IMR-90 (cell line): Measurements from ENCODE around the gene KCNH2. TPM values are rescaled to one million over a fixed set of nuclear protein-coding genes. Genes with fewer than 3 reads are reported as not detected.

Experiments
- ATAC-seq: fragments of 200-7000 bp; cut with Tn5 transposase; 2 replicates; pipeline ENCODE4 v1.9.1; 2020; ENCODE audit warnings: low read depth, mild to moderate bottlenecking, moderate library complexity
- BruUV-seq: library from RNA; stranded (reverse); fragments of 400-500 nt; replicated peaks from 2 replicates; lab custom pipeline; 2021; lab: Mats Ljungman, UMichigan
- CTCF ChIA-PET: fragments of 300-600 bp; formaldehyde crosslinking; extraction: SDS; loops from one replicate; lab custom pipeline; 2021; ENCODE audit warnings: antibody characterized with exemption; lab: Yijun Ruan, JAX
- POLR2A ChIA-PET: fragments of 300-600 bp; sonication (Branson Sonifier 250); formaldehyde crosslinking; loops from one replicate; lab custom pipeline; 2022; ENCODE audit warnings: antibody characterized with exemption; ENCODE audit not compliant: unreplicated experiment; lab: Charles Lee
- DNase-seq: peaks from one replicate; pipeline ENCODE4 v3.0.0; 2013
- H2AFZ ChIP-seq: replicated peaks from 2 replicates; pipeline ENCODE3; 2013; ENCODE audit warnings: low read length, mild to moderate bottlenecking; ENCODE audit not compliant: poor library complexity
- H2AK5ac ChIP-seq: 2 replicates; pipeline ENCODE4 v1.6.1; 2013; ENCODE audit warnings: low read depth, low read length, inconsistent platforms
- H2AK9ac ChIP-seq: replicated peaks from 2 replicates; pipeline ENCODE3; 2013; ENCODE audit warnings: mild to moderate bottlenecking, low read depth, low read length, moderate library complexity; ENCODE audit not compliant: poor library complexity
- H2BK120ac ChIP-seq: 2 replicates; pipeline ENCODE4 v1.6.1; 2013; ENCODE audit warnings: low read depth, low read length, inconsistent platforms
- H2BK15ac ChIP-seq: 3 replicates; pipeline ENCODE4 v1.6.1; 2013; ENCODE audit warnings: low read depth, low read length, inconsistent platforms
- H2BK20ac ChIP-seq: 2 replicates; pipeline ENCODE4 v1.6.1; 2013; ENCODE audit warnings: low read depth, mild to moderate bottlenecking, inconsistent platforms, low read length, moderate library complexity
- H2BK5ac ChIP-seq: 2 replicates; pipeline ENCODE4 v1.6.1; 2013; ENCODE audit warnings: mild to moderate bottlenecking, low read depth, low read length, inconsistent platforms; ENCODE audit not compliant: poor library complexity, severe bottlenecking
- H3K14ac ChIP-seq: replicated peaks from 2 replicates; pipeline ENCODE4 v1.6.1; 2013; ENCODE audit warnings: low read depth, low read length, inconsistent platforms
- H3K18ac ChIP-seq: 2 replicates; pipeline ENCODE4 v1.6.1; 2013; ENCODE audit warnings: low read depth, low read length, control low read depth
- H3K23ac ChIP-seq: 2 replicates; pipeline ENCODE4 v1.6.1; 2013; ENCODE audit warnings: low read depth, low read length, inconsistent platforms
- H3K27ac ChIP-seq: 2 replicates; pipeline ENCODE4 v1.5.1; 2013; ENCODE audit warnings: mild to moderate bottlenecking, control low read depth, low read length; ENCODE audit not compliant: insufficient read depth
- H3K27me3 ChIP-seq: 2 replicates; pipeline ENCODE4 v1.6.1; 2013; ENCODE audit warnings: low read length; ENCODE audit not compliant: control insufficient read depth, insufficient read depth
- H3K36me3 ChIP-seq: 2 replicates; pipeline ENCODE4 v1.6.1; 2013; ENCODE audit warnings: low read length, mixed read lengths; ENCODE audit not compliant: control insufficient read depth, insufficient read depth
- H3K4ac ChIP-seq: 2 replicates; pipeline ENCODE4 v1.6.1; 2013; ENCODE audit warnings: low read depth, low read length, inconsistent platforms
- H3K4me1 ChIP-seq: 2 replicates; pipeline ENCODE4 v1.6.1; 2013; ENCODE audit warnings: low read length, mixed read lengths; ENCODE audit not compliant: control insufficient read depth, insufficient read depth
- H3K4me2 ChIP-seq: 2 replicates; pipeline ENCODE4 v1.6.1; 2013; ENCODE audit warnings: low read depth, mild to moderate bottlenecking, control low read depth, low read length, moderate library complexity
- H3K4me3 ChIP-seq: 2 replicates; pipeline ENCODE4 v1.5.1; 2013; ENCODE audit warnings: low read depth, mild to moderate bottlenecking, control low read depth, low read length, moderate library complexity; ENCODE audit not compliant: insufficient read depth
- H3K56ac ChIP-seq: 2 replicates; pipeline ENCODE4 v1.6.1; 2013; ENCODE audit warnings: low read length, inconsistent platforms; ENCODE audit not compliant: insufficient read depth; ENCODE audit errors: extremely low read depth
- H3K79me1 ChIP-seq, 2 experiments: 2 replicates each; pipeline ENCODE4 v1.6.1; 2013; ENCODE audit warnings: low read length in 2 of 2, inconsistent platforms in 1 of 2, low read depth in 1 of 2
- H3K9ac ChIP-seq: 2 replicates; pipeline ENCODE4 v1.6.1; 2013; ENCODE audit warnings: low read depth, low read length, control low read depth
- H3K9me1 ChIP-seq: 2 replicates; pipeline ENCODE4 v1.6.1; 2013; ENCODE audit warnings: low read length, inconsistent platforms; ENCODE audit not compliant: insufficient read depth
- H3K9me3 ChIP-seq: 2 replicates; pipeline ENCODE4 v1.6.1; 2013; ENCODE audit warnings: low read length; ENCODE audit not compliant: control insufficient read depth, insufficient read depth
- H4K20me1 ChIP-seq: 2 replicates; pipeline ENCODE4 v1.6.1; 2013; ENCODE audit warnings: low read length, inconsistent platforms; ENCODE audit not compliant: insufficient read depth
- H4K5ac ChIP-seq: 2 replicates; pipeline ENCODE4 v1.6.1; 2013; ENCODE audit warnings: mild to moderate bottlenecking, low read depth, low read length, control low read depth
- H4K8ac ChIP-seq, 2 experiments: 2 replicates each; pipeline ENCODE4 v1.6.1; 2013; ENCODE audit warnings: low read depth in 2 of 2, low read length in 2 of 2, control low read depth in 1 of 2, inconsistent platforms in 1 of 2
- H4K91ac ChIP-seq: 2 replicates; pipeline ENCODE4 v1.6.1; 2013; ENCODE audit warnings: low read depth, low read length, inconsistent platforms; ENCODE audit not compliant: insufficient read depth
- BHLHE40 ChIP-seq: fragments of 150-350 bp; IDR thresholded peaks from 2 replicates; pipeline ENCODE4 v1.6.1; 2016; ENCODE audit warnings: mild to moderate bottlenecking, low read depth, low read length
- CEBPB ChIP-seq: IDR thresholded peaks from 2 replicates; pipeline ENCODE4 v1.6.1; 2012; ENCODE audit warnings: low read depth, low read length, improper control_type of control experiment
- CHD1 ChIP-seq: IDR thresholded peaks from 2 replicates; pipeline ENCODE4 v1.6.1; 2012; ENCODE audit warnings: low read depth, low read length, improper control_type of control experiment
- FOS ChIP-seq: fragments of 150-350 bp; IDR thresholded peaks from 2 replicates; pipeline ENCODE4 v1.6.1; 2016; ENCODE audit warnings: low read depth, low read length
- MAFK ChIP-seq: IDR thresholded peaks from 2 replicates; pipeline ENCODE4 v1.6.1; 2012; ENCODE audit warnings: low read depth, low read length, improper control_type of control experiment
- MAZ ChIP-seq: IDR thresholded peaks from 2 replicates; pipeline ENCODE4 v1.6.1; 2012; ENCODE audit warnings: low read depth, mild to moderate bottlenecking, low read length, improper control_type of control experiment, moderate library complexity, borderline replicate concordance
- NFE2L2 ChIP-seq: fragments of 150-350 bp; IDR thresholded peaks from 2 replicates; pipeline ENCODE4 v1.6.1; 2016; ENCODE audit warnings: low read depth, mild to moderate bottlenecking, low read length
- RFX5 ChIP-seq: IDR thresholded peaks from 2 replicates; pipeline ENCODE4 v1.8.0; 2012; ENCODE audit warnings: low read depth, mild to moderate bottlenecking, low read length, moderate library complexity
- SMC3 ChIP-seq: fragments of 150-350 bp; IDR thresholded peaks from 2 replicates; pipeline ENCODE4 v1.6.1; 2016; ENCODE audit warnings: low read depth, mild to moderate bottlenecking, antibody characterized with exemption, low read length, moderate library complexity
- WGBS, 2 experiments: methylation state at CpG; one replicate each; pipeline versions ENCODE4 v1.1.5 to v1.1.7; 2013; ENCODE audit warnings: missing lambda C conversion rate in 2 of 2; ENCODE audit not compliant: insufficient read length in 1 of 2; ENCODE audit errors: extremely low coverage in 2 of 2; 5-methylcytosine and 5-hydroxymethylcytosine counted together
- dilution Hi-C: fragments of 300-500 bp; cut with HindIII; formaldehyde crosslinking; loops from one replicate; pipeline ENCODE4 v1.14.3; 2018; ENCODE audit warnings: low sequenced_read_pairs; ENCODE audit not compliant: unreplicated experiment
- in situ Hi-C: fragments of 300-500 bp; cut with MboI; formaldehyde crosslinking; loops from 3 replicates; pipeline ENCODE4 v1.14.3; 2019; ENCODE audit warnings: low sequenced_read_pairs, inconsistent platforms, mixed read lengths
- intact Hi-C: fragments of 100-400 bp; cut with micrococcal nuclease; formaldehyde crosslinking; loops from 2 replicates; pipeline ENCODE4 v1.10.0; 2022
- polyA plus RNA-seq, 3 experiments: library from polyadenylated mRNA; depleted of rRNA; stranded (reverse); fragments of >200 nt; gene quantifications; 2 replicates each; pipeline ENCODE4 v1.2.3, GENCODE V29; 2012; ENCODE audit warnings: low replicate concordance in 1 of 3
- total RNA-seq: library from RNA; depleted of rRNA; stranded (reverse); fragments of >200 nt; gene quantifications from 2 replicates; pipeline ENCODE4 v1.2.3, GENCODE V29; 2012
- TF ChIP-seq, protein P1 (sequence below): fragments of 150-350 bp; IDR thresholded peaks from 2 replicates; pipeline ENCODE4 v1.6.1; 2016; ENCODE audit warnings: low read depth, mild to moderate bottlenecking, low read length, moderate library complexity, borderline replicate concordance
- TF ChIP-seq, protein P2 (sequence below): conservative IDR thresholded peaks from 2 replicates; pipeline ENCODE4 v1.5.1; 2012; ENCODE audit warnings: mild to moderate bottlenecking, low read depth, low read length, improper control_type of control experiment

The KCNH2 gene
- total and polyA plus RNA-seq, 2 of the 4 experiments (the other 2 are of a cell fraction): 0.90 to 2.1 TPM

DNA sequence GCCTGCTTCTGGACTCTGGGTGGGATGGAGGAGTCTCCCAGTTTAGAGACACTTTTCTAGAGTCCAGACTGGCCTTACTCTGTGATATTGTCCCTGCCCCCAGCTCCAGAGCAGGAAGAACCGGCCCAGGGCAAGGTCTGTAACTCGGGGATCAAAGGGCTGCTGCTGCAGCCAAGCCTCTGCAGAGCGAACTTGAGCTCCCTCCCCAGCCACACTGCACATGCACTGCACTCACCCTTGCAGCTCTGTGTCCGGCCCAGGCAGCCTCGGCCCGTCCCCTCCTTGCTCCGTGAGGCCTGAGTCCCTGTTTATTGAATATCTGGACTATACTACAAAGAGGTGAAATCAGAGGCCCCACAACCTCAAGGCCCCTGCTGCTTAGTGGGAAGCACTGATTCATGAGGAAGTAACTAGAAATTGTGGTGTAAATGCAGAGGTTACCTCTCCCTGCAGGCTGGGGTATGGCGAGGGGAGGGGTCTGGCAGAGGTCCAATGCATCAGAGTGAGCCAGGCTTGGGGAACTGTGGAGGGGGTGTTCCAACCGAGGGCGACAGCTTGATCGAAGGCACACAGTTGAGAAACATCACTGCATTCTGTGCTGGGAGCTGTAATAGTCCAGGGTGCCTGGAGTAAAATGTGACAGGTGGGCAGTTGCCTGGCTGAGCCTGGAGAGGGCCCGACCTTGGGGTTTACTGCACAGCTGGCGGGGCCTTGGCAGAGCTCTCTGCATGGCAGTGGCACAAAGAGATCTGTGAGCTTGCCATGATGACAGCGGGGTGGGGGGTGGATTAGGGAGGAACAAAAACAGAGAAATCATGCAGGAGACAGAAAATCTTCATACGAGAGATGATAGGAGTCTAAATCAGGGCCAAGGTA is 76.7 kb downstream of the KCNH2 start:
- H2AFZ ChIP-seq: peak overlapping the region; percentile 36
- H4K5ac ChIP-seq: no peak overlapping the region; the same call in 1 of the 2 replicates
- intact Hi-C loops (loop anchor here (5.0 kb wide), 1 partner anchor 271 kb away; no protein-coding TSS in a partner anchor), in situ Hi-C loops (loop anchor here (5.0 to 10.0 kb wide), 2 partner anchors 86 to 203 kb away; no protein-coding TSS in a partner anchor), dilution Hi-C loops (no loop called here)
- no peak overlapping the region for H3K56ac ChIP-seq
- 72% methylated on average over 2 of the region's 15 CpGs; no CpG with 5 or more reads in 1 of the 2 experiments for WGBS, 2 experiments
- H2BK120ac ChIP-seq: peak overlapping the region; percentile 25; the same call in 1 of the 2 replicates
- no peak overlapping the region for H2BK15ac ChIP-seq
- POLR2A ChIA-PET: no interaction called here
- H2AK9ac ChIP-seq: no peak overlapping the region
- no peak overlapping the region for H4K8ac ChIP-seq
- no peak overlapping the region for H3K4me3 ChIP-seq
- H3K79me1 ChIP-seq: no peaks in the 10 kb centered on the region
- no peak overlapping the region; the same call in 1 of the 2 replicates for H3K18ac ChIP-seq
- H2AK5ac ChIP-seq: no peak overlapping the region
- H3K23ac ChIP-seq: no peak overlapping the region
- H3K27ac ChIP-seq: no peak overlapping the region; the same call in 1 of the 2 replicates
- H3K9me1 ChIP-seq: peaks cover 4% of the 10 kb centered on the region
- H3K4ac ChIP-seq: no peak overlapping the region
- H3K36me3 ChIP-seq: no peaks in the 10 kb centered on the region
- H4K20me1 ChIP-seq: no peaks in the 10 kb centered on the region
- no peak overlapping the region for H4K91ac ChIP-seq
- H2BK20ac ChIP-seq: no peak overlapping the region
- no peak overlapping the region for H3K4me2 ChIP-seq
- no peak overlapping the region for H3K14ac ChIP-seq
- ATAC-seq: peak; percentile 5; the same call in 1 of the 2 replicates
- H2BK5ac ChIP-seq: no peak overlapping the region
- DNase-seq: no peak
- H3K9me3 ChIP-seq: no peaks in the 10 kb centered on the region
- H3K4me1 ChIP-seq: peaks cover 13% of the 10 kb centered on the region
- CTCF ChIA-PET: interaction anchor here (0.9 to 1.0 kb wide), 2 partner anchors 83 to 118 kb away, joined by 5 read pairs; no protein-coding TSS in a partner anchor
- no peak overlapping the region; the same call in 1 of the 2 replicates for H3K9ac ChIP-seq
- TF ChIP-seq, protein P1, sequence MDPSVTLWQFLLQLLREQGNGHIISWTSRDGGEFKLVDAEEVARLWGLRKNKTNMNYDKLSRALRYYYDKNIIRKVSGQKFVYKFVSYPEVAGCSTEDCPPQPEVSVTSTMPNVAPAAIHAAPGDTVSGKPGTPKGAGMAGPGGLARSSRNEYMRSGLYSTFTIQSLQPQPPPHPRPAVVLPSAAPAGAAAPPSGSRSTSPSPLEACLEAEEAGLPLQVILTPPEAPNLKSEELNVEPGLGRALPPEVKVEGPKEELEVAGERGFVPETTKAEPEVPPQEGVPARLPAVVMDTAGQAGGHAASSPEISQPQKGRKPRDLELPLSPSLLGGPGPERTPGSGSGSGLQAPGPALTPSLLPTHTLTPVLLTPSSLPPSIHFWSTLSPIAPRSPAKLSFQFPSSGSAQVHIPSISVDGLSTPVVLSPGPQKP: no peak
- TF ChIP-seq, protein P2, sequence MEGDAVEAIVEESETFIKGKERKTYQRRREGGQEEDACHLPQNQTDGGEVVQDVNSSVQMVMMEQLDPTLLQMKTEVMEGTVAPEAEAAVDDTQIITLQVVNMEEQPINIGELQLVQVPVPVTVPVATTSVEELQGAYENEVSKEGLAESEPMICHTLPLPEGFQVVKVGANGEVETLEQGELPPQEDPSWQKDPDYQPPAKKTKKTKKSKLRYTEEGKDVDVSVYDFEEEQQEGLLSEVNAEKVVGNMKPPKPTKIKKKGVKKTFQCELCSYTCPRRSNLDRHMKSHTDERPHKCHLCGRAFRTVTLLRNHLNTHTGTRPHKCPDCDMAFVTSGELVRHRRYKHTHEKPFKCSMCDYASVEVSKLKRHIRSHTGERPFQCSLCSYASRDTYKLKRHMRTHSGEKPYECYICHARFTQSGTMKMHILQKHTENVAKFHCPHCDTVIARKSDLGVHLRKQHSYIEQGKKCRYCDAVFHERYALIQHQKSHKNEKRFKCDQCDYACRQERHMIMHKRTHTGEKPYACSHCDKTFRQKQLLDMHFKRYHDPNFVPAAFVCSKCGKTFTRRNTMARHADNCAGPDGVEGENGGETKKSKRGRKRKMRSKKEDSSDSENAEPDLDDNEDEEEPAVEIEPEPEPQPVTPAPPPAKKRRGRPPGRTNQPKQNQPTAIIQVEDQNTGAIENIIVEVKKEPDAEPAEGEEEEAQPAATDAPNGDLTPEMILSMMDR: no peak
- TF ChIP-seq CHD1 (no peak), RFX5 (no peak), NFE2L2 (no peak), MAZ (no peak), FOS (no peak), BHLHE40 (no peak), CEBPB (no peak), SMC3 (no peak), MAFK (no peak)
- peaks cover 15% of the 10 kb centered on the region; the same call in 1 of the 2 replicates for H3K27me3 ChIP-seq
- BruUV-seq: no TSS peak
